Brain microvascular endothelial cell (primary cell): Measurements from ENCODE around the gene DIO3.
"Not testable (repeated sequence)": the region's sequence is repeated elsewhere in the genome, so short reads cannot be mapped to it uniquely, and the experiment has no call there.

ENCODE experiments used
- DNase-seq: peaks from one replicate; pipeline ENCODE4 v3.0.0-alpha.2; 2020
- H3K27ac ChIP-seq: fragments of 250-450 bp; sonication (Bioruptor Pico); 2 replicates; pipeline ENCODE4 v1.5.1; 2020; ENCODE audit warnings: mild to moderate bottlenecking, moderate library complexity
- H3K27me3 ChIP-seq: fragments of 250-450 bp; sonication (Bioruptor Pico); replicated peaks from 2 replicates; pipeline ENCODE4 v1.5.1; 2020; ENCODE audit warnings: mild to moderate bottlenecking
- H3K36me3 ChIP-seq: fragments of 250-450 bp; sonication (Bioruptor Pico); replicated peaks from 2 replicates; pipeline ENCODE4 v1.5.1; 2020; ENCODE audit warnings: mild to moderate bottlenecking
- H3K4me3 ChIP-seq: 2 replicates; pipeline ENCODE4 v1.5.1; 2011; ENCODE audit warnings: low read depth, mild to moderate bottlenecking, control low read depth, low read length, moderate library complexity
- in situ Hi-C: cut with HindIII; loops from 2 replicates; pipeline ENCODE4 v1.10.0; 2017; ENCODE audit warnings: low sequenced_read_pairs, low pct_ligation_motif_present
- TF ChIP-seq, protein P1 (sequence below): IDR thresholded peaks from 2 replicates; pipeline ENCODE4 v1.5.1; 2011; ENCODE audit warnings: low read depth, mild to moderate bottlenecking, moderate library complexity, low read length, control low read depth, inconsistent platforms; ENCODE audit errors: missing control alignments

Gene DIO3

DNA sequence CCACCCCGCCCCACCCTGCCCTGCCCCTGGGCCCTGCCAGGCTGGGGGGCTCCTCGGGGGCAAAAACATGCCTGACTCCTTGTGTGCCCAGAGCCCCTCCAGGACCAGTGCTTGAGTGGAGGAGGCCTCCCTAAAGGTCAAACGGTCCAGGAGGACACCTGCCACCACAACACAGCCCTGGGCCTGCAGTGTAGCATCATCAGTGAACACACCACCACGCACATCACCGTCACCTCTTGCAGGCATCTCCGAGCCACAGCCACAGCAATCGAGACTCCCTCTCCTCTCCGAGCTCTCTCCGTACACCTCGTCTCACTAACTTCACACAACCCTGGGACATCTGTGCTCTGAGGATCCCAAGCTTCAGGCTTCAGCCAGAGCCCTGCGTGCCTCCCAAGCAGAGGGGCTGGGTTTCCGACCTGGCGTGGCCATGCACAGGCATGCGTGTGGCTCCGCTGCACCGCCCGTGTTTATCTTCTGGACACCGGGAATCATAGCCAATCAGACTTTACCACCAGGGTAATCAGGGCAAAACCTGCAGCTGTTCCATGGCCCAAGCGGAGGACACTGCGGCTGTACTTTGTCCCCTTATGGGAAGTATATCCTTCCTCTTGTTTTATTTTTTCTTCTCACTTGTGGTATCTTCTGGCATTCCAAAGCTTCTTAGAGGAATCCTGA is 6.2 kb upstream of the DIO3 start:
- no peak for DNase-seq
- Histone ChIP-seq H3K27me3 (peaks cover 23% of the 10 kb centered on the region), H3K36me3 (no peaks in the 10 kb centered on the region), H3K27ac (no peak overlapping the region), H3K4me3 (no peak overlapping the region)
- TF ChIP-seq, protein P1, sequence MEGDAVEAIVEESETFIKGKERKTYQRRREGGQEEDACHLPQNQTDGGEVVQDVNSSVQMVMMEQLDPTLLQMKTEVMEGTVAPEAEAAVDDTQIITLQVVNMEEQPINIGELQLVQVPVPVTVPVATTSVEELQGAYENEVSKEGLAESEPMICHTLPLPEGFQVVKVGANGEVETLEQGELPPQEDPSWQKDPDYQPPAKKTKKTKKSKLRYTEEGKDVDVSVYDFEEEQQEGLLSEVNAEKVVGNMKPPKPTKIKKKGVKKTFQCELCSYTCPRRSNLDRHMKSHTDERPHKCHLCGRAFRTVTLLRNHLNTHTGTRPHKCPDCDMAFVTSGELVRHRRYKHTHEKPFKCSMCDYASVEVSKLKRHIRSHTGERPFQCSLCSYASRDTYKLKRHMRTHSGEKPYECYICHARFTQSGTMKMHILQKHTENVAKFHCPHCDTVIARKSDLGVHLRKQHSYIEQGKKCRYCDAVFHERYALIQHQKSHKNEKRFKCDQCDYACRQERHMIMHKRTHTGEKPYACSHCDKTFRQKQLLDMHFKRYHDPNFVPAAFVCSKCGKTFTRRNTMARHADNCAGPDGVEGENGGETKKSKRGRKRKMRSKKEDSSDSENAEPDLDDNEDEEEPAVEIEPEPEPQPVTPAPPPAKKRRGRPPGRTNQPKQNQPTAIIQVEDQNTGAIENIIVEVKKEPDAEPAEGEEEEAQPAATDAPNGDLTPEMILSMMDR: no peak
- in situ Hi-C loops: no loop called here

DNA sequence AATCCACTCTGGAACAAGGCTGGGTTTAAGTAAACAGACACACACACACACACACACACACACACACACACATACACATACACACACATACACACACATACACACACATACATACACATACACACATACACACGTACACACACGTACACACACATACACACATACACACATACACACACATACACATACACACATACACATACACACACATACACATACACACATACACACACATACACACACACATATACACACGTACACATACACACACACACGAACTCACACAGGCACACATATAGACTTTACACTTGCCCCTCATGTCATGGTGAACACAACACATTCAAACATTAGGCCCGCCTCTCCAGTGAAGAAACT is 5.6 kb upstream of the DIO3 start:
- in situ Hi-C loops, H3K4me3 ChIP-seq, DNase-seq, H3K36me3 ChIP-seq, H3K27ac ChIP-seq: not testable (repeated sequence)
- peaks cover 24% of the 10 kb centered on the region for H3K27me3 ChIP-seq

DNA sequence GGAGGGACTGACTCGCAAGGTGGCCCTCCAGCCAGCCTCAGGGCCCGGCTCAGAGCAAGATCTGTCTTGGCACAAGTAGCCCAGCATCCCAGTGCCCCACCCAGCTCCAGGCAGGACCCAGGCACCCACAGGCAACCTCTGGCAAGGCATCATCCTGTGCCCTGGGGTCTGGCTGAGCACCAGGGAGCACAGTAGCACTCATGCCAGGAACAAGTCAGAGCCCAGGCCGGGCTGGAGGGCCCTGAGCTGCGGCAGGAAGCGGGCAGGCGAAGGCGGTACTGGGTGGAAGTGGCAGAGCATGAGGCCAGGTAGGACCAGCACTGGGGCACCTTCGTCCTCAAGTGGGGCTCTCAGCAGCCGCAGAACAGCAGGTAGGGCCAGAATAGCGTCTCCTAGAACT is 5.2 kb upstream of the DIO3 start:
- no peak overlapping the region for H3K27ac ChIP-seq
- TF ChIP-seq, protein P1: no peak
- in situ Hi-C loops: no loop called here
- DNase-seq: no peak
- no peak overlapping the region for H3K4me3 ChIP-seq
- no peaks in the 10 kb centered on the region for H3K36me3 ChIP-seq
- H3K27me3 ChIP-seq: peaks cover 26% of the 10 kb centered on the region

DNA sequence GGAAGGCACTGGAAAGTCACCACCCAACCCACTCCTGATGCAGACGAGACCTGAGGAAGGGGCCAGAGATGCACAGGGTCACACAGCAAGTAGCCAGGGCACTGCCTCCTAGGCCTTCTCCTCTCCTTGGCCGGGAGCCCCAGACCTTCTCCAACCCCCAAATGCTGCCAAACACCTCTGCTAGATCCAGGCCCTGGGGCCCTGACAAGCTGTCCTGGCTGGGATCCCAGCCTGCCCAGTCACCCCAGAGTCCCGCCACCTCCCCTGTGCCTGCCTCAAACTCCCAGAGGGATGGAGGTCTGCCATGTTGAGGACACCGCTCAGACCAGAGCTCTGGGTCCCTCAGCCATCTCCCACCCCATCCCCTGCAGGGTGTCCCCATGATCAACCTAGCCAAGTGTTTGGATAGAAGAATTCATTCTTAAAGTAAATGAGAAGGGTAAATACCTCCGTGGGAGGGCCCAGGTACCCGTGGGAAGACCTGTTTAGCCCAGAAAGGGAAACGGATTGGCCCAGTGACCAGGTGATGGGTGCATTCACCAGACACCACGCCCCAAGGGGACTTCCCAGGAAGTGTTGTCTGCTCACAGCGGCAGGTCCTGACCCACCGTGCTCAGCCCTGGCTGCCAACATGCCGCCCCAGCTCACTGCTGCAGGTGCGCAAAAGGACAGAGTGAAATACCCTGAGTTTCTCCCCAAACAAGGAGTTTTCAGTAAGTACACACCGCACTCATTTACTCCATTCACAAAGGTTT is 4.6 kb upstream of the DIO3 start:
- no peaks in the 10 kb centered on the region for H3K36me3 ChIP-seq
- DNase-seq: no peak
- TF ChIP-seq, protein P1: no peak
- in situ Hi-C loops: no loop called here
- peaks cover 32% of the 10 kb centered on the region for H3K27me3 ChIP-seq
- H3K4me3 ChIP-seq: no peak overlapping the region
- H3K27ac ChIP-seq: no peak overlapping the region

DNA sequence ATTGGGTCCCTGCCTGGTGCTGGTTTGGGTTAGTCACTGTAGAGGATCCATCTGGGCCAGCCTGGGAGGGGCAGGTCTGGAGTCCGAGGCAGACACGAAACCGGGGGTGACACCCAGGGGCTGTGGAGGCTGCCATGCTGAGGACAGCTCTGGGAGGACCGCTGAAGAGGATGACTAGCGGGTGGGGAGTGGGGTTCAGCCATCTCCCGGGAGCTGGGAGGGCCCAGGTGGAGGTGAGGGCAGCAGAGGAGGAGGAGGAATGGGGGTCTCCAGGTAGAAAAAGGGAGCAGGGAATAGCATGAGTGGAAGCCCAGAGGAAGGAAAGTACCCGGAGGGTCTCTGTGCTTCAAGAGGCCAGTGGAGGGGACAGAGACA is 4.0 kb upstream of the DIO3 start:
- in situ Hi-C loops: no loop called here
- peaks cover 37% of the 10 kb centered on the region for H3K27me3 ChIP-seq
- no peaks in the 10 kb centered on the region for H3K36me3 ChIP-seq
- H3K4me3 ChIP-seq: no peak overlapping the region
- TF ChIP-seq, protein P1: no peak
- H3K27ac ChIP-seq: no peak overlapping the region
- no peak for DNase-seq

DNA sequence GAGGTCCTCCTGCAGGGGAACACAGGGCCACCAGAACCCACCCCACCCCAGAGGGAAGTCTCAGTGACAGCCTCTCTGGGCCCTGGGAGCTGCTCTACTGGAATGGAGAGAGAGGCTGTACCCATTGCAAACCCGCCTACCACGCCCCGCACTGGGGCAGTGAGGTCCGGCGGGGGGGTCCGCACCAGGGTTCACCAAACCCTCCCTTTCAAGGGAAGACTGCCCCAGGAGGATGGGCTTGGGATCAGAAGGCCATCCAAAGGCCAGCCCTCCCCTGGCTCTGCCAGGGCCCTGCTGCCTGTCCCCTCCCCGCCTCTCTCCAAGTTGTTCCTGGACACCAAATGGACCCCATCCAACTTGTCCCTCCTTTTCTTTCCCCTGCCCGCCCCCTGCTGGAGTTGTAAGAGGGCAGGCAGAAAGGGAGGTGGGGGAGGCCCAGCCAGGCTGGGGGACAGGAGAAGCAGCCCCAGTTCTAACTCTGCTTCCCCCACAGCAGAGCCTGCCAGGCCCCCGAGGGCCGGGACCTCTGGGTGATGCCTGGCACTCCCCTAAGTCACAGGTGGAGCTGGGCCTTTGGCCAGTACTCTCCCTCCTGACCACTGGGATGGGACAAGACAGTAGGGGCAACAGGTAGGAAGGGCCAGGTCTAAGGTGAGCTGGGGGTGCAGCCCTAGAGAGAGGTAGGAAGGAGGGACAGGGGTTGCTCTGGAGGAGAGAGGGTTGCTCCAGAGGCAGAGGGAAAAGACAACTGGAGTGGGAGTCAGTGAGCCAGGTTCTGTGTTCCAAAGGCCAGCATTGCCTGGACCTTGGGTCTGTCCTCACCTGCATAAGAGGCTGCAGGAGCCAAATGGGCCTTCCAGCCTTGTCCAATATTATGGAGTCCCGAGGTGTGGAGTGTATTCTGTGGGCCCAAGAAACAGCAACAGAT is 3.2 kb upstream of the DIO3 start:
- in situ Hi-C loops: no loop called here
- no peak for DNase-seq
- TF ChIP-seq, protein P1: peak; percentile 10
- Histone ChIP-seq H3K36me3 (no peaks in the 10 kb centered on the region), H3K27ac (no peak overlapping the region), H3K4me3 (no peak overlapping the region), H3K27me3 (peaks cover 45% of the 10 kb centered on the region)
